HEK293 (cell line): ENCODE data around the gene KRI1.

Source experiments
- AEBP2 ChIP-seq: fragments of 450-650 bp; formaldehyde crosslinking; IDR thresholded peaks from 2 replicates; pipeline ENCODE4 v1.5.1; 2016; ENCODE audit warnings: missing biosample characterization, missing genetic modification characterization, borderline replicate concordance
- BCL11B ChIP-seq: fragments of 450-650 bp; formaldehyde crosslinking; IDR thresholded peaks from 2 replicates; pipeline ENCODE4 v1.5.1; 2016; ENCODE audit warnings: low read depth, missing biosample characterization, missing genetic modification characterization
- GLIS2 ChIP-seq: fragments of 450-650 bp; formaldehyde crosslinking; IDR thresholded peaks from 2 replicates; pipeline ENCODE4 v1.5.1; 2016; ENCODE audit warnings: missing biosample characterization, missing genetic modification characterization
- KLF16 ChIP-seq: fragments of 450-650 bp; formaldehyde crosslinking; IDR thresholded peaks from 2 replicates; pipeline ENCODE4 v1.5.1; 2017; ENCODE audit warnings: missing biosample characterization, missing genetic modification characterization
- KLF8 ChIP-seq: fragments of 450-650 bp; formaldehyde crosslinking; IDR thresholded peaks from 2 replicates; pipeline ENCODE4 v1.5.1; 2016; ENCODE audit warnings: missing biosample characterization, missing genetic modification characterization
- KLF9 ChIP-seq: fragments of 450-650 bp; formaldehyde crosslinking; IDR thresholded peaks from 2 replicates; pipeline ENCODE4 v1.5.1; 2016; ENCODE audit warnings: missing biosample characterization, missing genetic modification characterization, low read depth
- OSR2 ChIP-seq: fragments of 450-650 bp; formaldehyde crosslinking; IDR thresholded peaks from 2 replicates; pipeline ENCODE4 v1.5.1; 2016; ENCODE audit warnings: missing biosample characterization, missing genetic modification characterization
- REST ChIP-seq: fragments of 450-650 bp; formaldehyde crosslinking; IDR thresholded peaks from 2 replicates; pipeline ENCODE4 v1.5.1; 2016; ENCODE audit warnings: missing biosample characterization, missing genetic modification characterization
- SP3 ChIP-seq: fragments of 450-650 bp; formaldehyde crosslinking; IDR thresholded peaks from 2 replicates; pipeline ENCODE4 v1.5.1; 2016; ENCODE audit warnings: missing biosample characterization, missing genetic modification characterization
- ZBTB1 ChIP-seq: fragments of 450-650 bp; formaldehyde crosslinking; IDR thresholded peaks from 2 replicates; pipeline ENCODE4 v1.5.1; 2016; ENCODE audit warnings: missing biosample characterization, missing genetic modification characterization
- ZBTB26 ChIP-seq: fragments of 450-650 bp; formaldehyde crosslinking; optimal IDR thresholded peaks from 2 replicates; pipeline ENCODE3; 2016; ENCODE audit warnings: missing biosample characterization, mild to moderate bottlenecking, missing genetic modification characterization
- ZBTB44 ChIP-seq: fragments of 450-650 bp; IDR thresholded peaks from 2 replicates; pipeline ENCODE4 v1.5.1; 2018; ENCODE audit warnings: missing biosample characterization, mild to moderate bottlenecking, missing genetic modification characterization
- ZBTB48 ChIP-seq: fragments of 450-650 bp; formaldehyde crosslinking; IDR thresholded peaks from 2 replicates; pipeline ENCODE4 v1.5.1; 2016; ENCODE audit warnings: missing biosample characterization, missing genetic modification characterization
- ZEB2 ChIP-seq: fragments of 450-650 bp; formaldehyde crosslinking; IDR thresholded peaks from 2 replicates; pipeline ENCODE4 v1.5.1; 2016; ENCODE audit warnings: missing biosample characterization, missing genetic modification characterization
- ZFHX2 ChIP-seq: fragments of 450-650 bp; formaldehyde crosslinking; conservative IDR thresholded peaks from 2 replicates; pipeline ENCODE4 v1.5.1; 2016; ENCODE audit warnings: missing biosample characterization, missing genetic modification characterization
- ZFP69B ChIP-seq: fragments of 450-650 bp; formaldehyde crosslinking; IDR thresholded peaks from 2 replicates; pipeline ENCODE4 v1.5.1; 2016; ENCODE audit warnings: missing biosample characterization, missing genetic modification characterization
- ZIC2 ChIP-seq: fragments of 450-650 bp; formaldehyde crosslinking; IDR thresholded peaks from 2 replicates; pipeline ENCODE4 v1.5.1; 2016; ENCODE audit warnings: missing biosample characterization, missing genetic modification characterization
- ZNF19 ChIP-seq: fragments of 450-650 bp; formaldehyde crosslinking; IDR thresholded peaks from 2 replicates; pipeline ENCODE4; 2016; ENCODE audit warnings: missing biosample characterization, missing genetic modification characterization, low read depth
- ZNF335 ChIP-seq: fragments of 450-650 bp; formaldehyde crosslinking; conservative IDR thresholded peaks from 2 replicates; pipeline ENCODE4 v1.5.1; 2016; ENCODE audit warnings: missing biosample characterization, missing genetic modification characterization
- ZNF394 ChIP-seq: fragments of 450-650 bp; formaldehyde crosslinking; IDR thresholded peaks from 2 replicates; pipeline ENCODE4 v1.5.1; 2016; ENCODE audit warnings: missing biosample characterization, missing genetic modification characterization, mild to moderate bottlenecking, moderate library complexity, borderline replicate concordance
- ZNF398 ChIP-seq: fragments of 450-650 bp; formaldehyde crosslinking; IDR thresholded peaks from 2 replicates; pipeline ENCODE4 v1.5.1; 2017; ENCODE audit warnings: missing biosample characterization, missing genetic modification characterization
- ZNF548 ChIP-seq: fragments of 450-650 bp; formaldehyde crosslinking; IDR thresholded peaks from 2 replicates; pipeline ENCODE4 v1.5.1; 2016; ENCODE audit warnings: missing biosample characterization, missing genetic modification characterization
- ZNF610 ChIP-seq: fragments of 450-650 bp; formaldehyde crosslinking; IDR thresholded peaks from 2 replicates; pipeline ENCODE4 v1.5.1; 2016; ENCODE audit warnings: missing biosample characterization, missing genetic modification characterization, borderline replicate concordance
- ZNF670 ChIP-seq: fragments of 450-650 bp; formaldehyde crosslinking; IDR thresholded peaks from 2 replicates; pipeline ENCODE4 v1.5.1; 2016; ENCODE audit warnings: missing biosample characterization, missing genetic modification characterization, low read depth
- ZNF777 ChIP-seq: fragments of 450-650 bp; formaldehyde crosslinking; IDR thresholded peaks from 2 replicates; pipeline ENCODE4 v1.5.1; 2017; ENCODE audit warnings: missing biosample characterization, missing genetic modification characterization, borderline replicate concordance
- ZNF791 ChIP-seq: fragments of 450-650 bp; formaldehyde crosslinking; IDR thresholded peaks from 2 replicates; pipeline ENCODE4 v1.5.1; 2016; ENCODE audit warnings: missing biosample characterization, missing genetic modification characterization
- ZNF843 ChIP-seq: fragments of 450-650 bp; formaldehyde crosslinking; IDR thresholded peaks from 2 replicates; pipeline ENCODE4 v1.5.1; 2016; ENCODE audit warnings: missing biosample characterization, missing genetic modification characterization
- ZSCAN16 ChIP-seq: fragments of 450-650 bp; formaldehyde crosslinking; IDR thresholded peaks from 2 replicates; pipeline ENCODE4 v1.5.1; 2016; ENCODE audit warnings: missing biosample characterization, missing genetic modification characterization

KRI1 gene

GRCh38 chr19:10602330-10603083 is 36.7 kb upstream of the KRI1 start (continued):
- TF ChIP-seq AEBP2, result no peak
- no peak for TF ChIP-seq ZSCAN16 (tag by site-specific recombination)
- TF ChIP-seq SP3 (tag by site-specific recombination), result peak; percentile 64
- no peak for TF ChIP-seq ZNF548 (tag by site-specific recombination)
- TF ChIP-seq ZBTB48 (tag by site-specific recombination), result peak; percentile 52; the same call in 1 of the 2 replicates
- TF ChIP-seq ZNF777 (tag by site-specific recombination), result no peak
- TF ChIP-seq ZBTB1 (tag by site-specific recombination), result no peak
- peak; percentile 73; the same call in 1 of the 2 replicates for TF ChIP-seq KLF8 (tag by site-specific recombination)
- TF ChIP-seq OSR2, result no peak
- peak; percentile 69 for TF ChIP-seq ZBTB26
- no peak for TF ChIP-seq ZNF791 (tag by site-specific recombination)
- TF ChIP-seq ZEB2 (tag by site-specific recombination), result 0 out of 2 replicates have a peak, but pooled peaks have one; percentile 71
- TF ChIP-seq ZIC2 (tag by site-specific recombination), result peak; percentile 66
- TF ChIP-seq ZNF335, result peak; percentile 68
- peak; percentile 25; the same call in 1 of the 2 replicates for TF ChIP-seq KLF9 (tag by site-specific recombination)
- no peak for TF ChIP-seq ZNF670
- TF ChIP-seq BCL11B, result 0 out of 2 replicates have a peak, but pooled peaks have one; percentile 26
- TF ChIP-seq GLIS2 (tag by site-specific recombination), result peak; percentile 52; the same call in 1 of the 2 replicates
- no peak for TF ChIP-seq ZNF19
- TF ChIP-seq ZNF843, result 0 out of 2 replicates have a peak, but pooled peaks have one; percentile 10
- 0 out of 2 replicates have a peak, but pooled peaks have one; percentile 11 for TF ChIP-seq ZNF394 (tag by site-specific recombination)
- no peak for TF ChIP-seq ZFP69B (tag by site-specific recombination)
- TF ChIP-seq ZNF610 (tag by site-specific recombination), result 0 out of 2 replicates have a peak, but pooled peaks have one; percentile 33
- no peak for TF ChIP-seq ZBTB44 (tag by site-specific recombination)
- no peak; the same call in 1 of the 2 replicates for TF ChIP-seq KLF16 (tag by site-specific recombination)
- TF ChIP-seq REST (tag by site-specific recombination), result no peak
- peak; percentile 81 for TF ChIP-seq ZFHX2 (tag by site-specific recombination)
- peak; percentile 58 for TF ChIP-seq ZNF398 (tag by site-specific recombination)
